Endothelial cell of umbilical vein (primary cell): ENCODE results near the gene TMPRSS7.

Experiments
- CTCF ChIP-seq, 2 donors: IDR thresholded peaks; 1 replicate in 1 of 2; 2 replicates in 1 of 2; pipeline ENCODE4 v1.5.1; 2011; ENCODE audit warnings: low read length in 2 of 2, mild to moderate bottlenecking in 2 of 2, moderate library complexity in 2 of 2, control low read depth in 1 of 2, inconsistent platforms in 1 of 2, low read depth in 1 of 2; ENCODE audit not compliant: insufficient read depth in 1 of 2; ENCODE audit errors: extremely low read depth in 1 of 2
- EZH2 ChIP-seq: IDR thresholded peaks from 2 replicates; pipeline ENCODE4 v1.6.1; 2012; ENCODE audit warnings: borderline replicate concordance, low read depth, mild to moderate bottlenecking, moderate library complexity, low read length, inconsistent platforms; ENCODE audit not compliant: severe bottlenecking
- FOS ChIP-seq: IDR thresholded peaks from 2 replicates; pipeline ENCODE4 v1.6.1; 2011; ENCODE audit warnings: mild to moderate bottlenecking, low read length, moderate library complexity, borderline replicate concordance; ENCODE audit not compliant: insufficient read depth
- JUN ChIP-seq: IDR thresholded peaks from 2 replicates; pipeline ENCODE4 v1.6.1; 2011; ENCODE audit warnings: borderline replicate concordance, low read depth; ENCODE audit not compliant: insufficient read length, insufficient read depth
- MAX ChIP-seq: IDR thresholded peaks from 2 replicates; pipeline ENCODE4 v1.6.1; 2011; ENCODE audit not compliant: insufficient read depth, insufficient read length
- MYC ChIP-seq: IDR thresholded peaks from one replicate; pipeline ENCODE4 v1.6.1; 2011; ENCODE audit warnings: mild to moderate bottlenecking, low read depth, low read length
- POLR2A ChIP-seq: IDR thresholded peaks from 2 replicates; pipeline ENCODE4 v1.6.1; 2012; ENCODE audit warnings: low read depth, mild to moderate bottlenecking, control low read depth, low read length
- POLR2AphosphoS5 ChIP-seq: IDR thresholded peaks from 2 replicates; pipeline ENCODE4 v1.6.1; 2012; ENCODE audit warnings: low read depth, mild to moderate bottlenecking, control low read depth, low read length, moderate library complexity; ENCODE audit not compliant: insufficient read depth

GRCh38 chr3:112003321-112004080 lies 31.0 kb upstream of the TMPRSS7 start:
- TF ChIP-seq MAX (no peak), CTCF (IDR thresholded peaks at IDR 0.05; ENCODE audit: extremely low read depth in 1 of 2, insufficient read depth in 1 of 2, low read depth in 1 of 2, low read length in 2 of 2) (no peak), POLR2A (no peak), POLR2AphosphoS5 (no peak), EZH2 (no peak), MYC (no peak), JUN (no peak), FOS (no peak)
